Immature natural killer cell (primary cell): ENCODE measurements around the gene BRD9. TPM values are rescaled to one million over a fixed set of nuclear protein-coding genes. Genes with fewer than 3 reads are reported as not detected.
"Not testable (repeated sequence)": the region's sequence is repeated elsewhere in the genome, so short reads cannot be mapped to it uniquely, and the experiment has no call there.

Experiments used
- DNase-seq, 3 donors: peaks; one replicate each; pipeline ENCODE4 v3.0.0; 2022; ENCODE audit warnings: mixed read lengths in 1 of 3
- H3K27ac Mint-ChIP-seq, 6 donors: one replicate each; pipeline ENCODE4 v1.8.0; 2020; ENCODE audit warnings: mixed read lengths in 6 of 6, mild to moderate bottlenecking in 5 of 6, inconsistent platforms in 4 of 6, moderate library complexity in 3 of 6
- H3K27me3 Mint-ChIP-seq, 3 donors: one replicate each; pipeline ENCODE4 v1.8.0; 2020 to 2021; ENCODE audit warnings: low read depth in 3 of 3, mild to moderate bottlenecking in 3 of 3, mixed read lengths in 3 of 3, moderate library complexity in 3 of 3, inconsistent platforms in 1 of 3
- H3K36me3 Mint-ChIP-seq, 3 donors: one replicate each; pipeline ENCODE4 v1.8.0; 2020; ENCODE audit warnings: mixed read lengths in 3 of 3, inconsistent platforms in 2 of 3, mild to moderate bottlenecking in 2 of 3
- H3K4me1 Mint-ChIP-seq, 2 donors: one replicate each; pipeline ENCODE4 v1.8.0; 2020; ENCODE audit warnings: inconsistent platforms in 2 of 2, mild to moderate bottlenecking in 2 of 2, mixed read lengths in 2 of 2, moderate library complexity in 1 of 2
- H3K4me3 Mint-ChIP-seq, 5 donors: one replicate each; pipeline ENCODE4 v1.8.0; 2020; ENCODE audit warnings: mild to moderate bottlenecking in 5 of 5, mixed read lengths in 5 of 5, inconsistent platforms in 3 of 5, moderate library complexity in 3 of 5
- H3K9me3 Mint-ChIP-seq, 6 donors: one replicate each; pipeline ENCODE4 v1.8.0; 2020; ENCODE audit warnings: mild to moderate bottlenecking in 6 of 6, mixed read lengths in 6 of 6, inconsistent platforms in 4 of 6, moderate library complexity in 3 of 6
- polyA plus RNA-seq, 3 donors: library from polyadenylated mRNA; unstranded; fragments of 300-500 nt; fragmentation: Illumina TruSeq; gene quantifications; one replicate each; pipeline ENCODE4 v1.2.3, GENCODE V29; 2021

The BRD9 gene
- polyA plus RNA-seq, 3 donors from 2014 or later, result 7.5 to 16.6 (median 16.4) TPM

DNA sequence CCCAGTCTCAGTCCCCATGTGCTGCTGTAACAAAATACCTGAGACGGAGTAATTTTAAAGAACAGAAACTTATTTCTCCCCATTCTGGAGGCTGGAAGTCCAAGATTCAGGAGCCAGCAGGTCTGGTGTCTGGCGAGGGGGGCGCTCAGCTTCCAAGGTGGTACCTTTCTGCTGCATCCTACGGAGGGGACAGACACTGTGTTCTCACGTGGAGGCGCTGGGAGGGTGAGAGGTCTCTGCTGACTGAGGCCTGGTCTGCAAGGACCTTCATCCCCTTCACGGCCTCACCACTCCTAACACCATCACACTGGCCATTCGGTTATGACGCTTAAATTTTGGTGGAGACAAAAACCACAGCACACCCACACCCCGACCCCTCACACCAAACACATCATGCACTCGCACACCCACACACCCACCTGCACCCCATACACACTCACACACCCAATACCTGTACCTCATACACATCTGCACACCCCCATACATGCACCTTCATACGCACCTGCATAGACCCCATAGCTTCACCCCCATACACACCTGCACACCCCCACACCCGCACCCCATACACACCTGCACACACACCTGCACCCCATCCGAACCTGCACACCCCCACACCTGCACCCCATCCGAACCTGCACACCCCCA, 32.0 kb downstream of the BRD9 start:
- Mint-ChIP-seq H3K36me3 (peaks cover 3 to 12% (median 8%) of the 10 kb centered on the region in 3 donors), H3K27me3 (peaks cover 0 to 1% (median 0%) of the 10 kb centered on the region in 3 donors), H3K27ac (peak overlapping the region in 1 of 6 donors; percentile 33), H3K4me1 (peaks cover 0 to 2% of the 10 kb centered on the region in 2 donors), H3K9me3 (no peaks in the 10 kb centered on the region), H3K4me3 (no peak overlapping the region)
- DNase-seq, result no peak

DNA sequence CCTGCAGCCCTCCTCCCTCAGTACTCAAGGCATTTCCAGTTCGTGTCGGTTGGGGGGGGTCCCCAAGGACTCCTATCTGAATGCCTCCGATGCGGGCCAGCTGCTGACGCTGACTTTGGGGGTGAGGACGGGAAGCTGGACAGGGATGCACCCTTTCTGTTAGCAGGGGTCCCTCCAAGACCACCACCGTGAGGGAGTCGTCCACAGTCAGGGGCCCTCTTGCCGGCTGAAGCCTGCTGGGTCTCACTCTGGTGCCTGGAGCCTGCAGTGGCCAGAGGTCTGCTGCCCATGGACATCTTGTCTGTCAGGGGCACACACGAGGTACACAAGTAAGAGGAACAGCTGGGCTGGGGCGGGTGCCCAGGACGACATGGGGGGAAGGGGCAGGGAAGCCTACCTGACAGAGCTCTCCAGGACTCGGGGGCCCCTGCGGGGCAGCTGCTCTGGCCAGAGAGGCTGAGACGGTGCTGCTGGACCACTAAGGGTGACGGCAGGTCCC, 32.8 kb downstream of the BRD9 start:
- no peak for DNase-seq
- Mint-ChIP-seq H3K27ac (no peak overlapping the region), H3K4me1 (peaks cover 0 to 2% of the 10 kb centered on the region in 2 donors), H3K4me3 (no peak overlapping the region), H3K36me3 (peaks cover 3 to 12% (median 8%) of the 10 kb centered on the region in 3 donors), H3K27me3 (peaks cover 0 to 3% (median 0%) of the 10 kb centered on the region in 3 donors), H3K9me3 (no peaks in the 10 kb centered on the region)

DNA sequence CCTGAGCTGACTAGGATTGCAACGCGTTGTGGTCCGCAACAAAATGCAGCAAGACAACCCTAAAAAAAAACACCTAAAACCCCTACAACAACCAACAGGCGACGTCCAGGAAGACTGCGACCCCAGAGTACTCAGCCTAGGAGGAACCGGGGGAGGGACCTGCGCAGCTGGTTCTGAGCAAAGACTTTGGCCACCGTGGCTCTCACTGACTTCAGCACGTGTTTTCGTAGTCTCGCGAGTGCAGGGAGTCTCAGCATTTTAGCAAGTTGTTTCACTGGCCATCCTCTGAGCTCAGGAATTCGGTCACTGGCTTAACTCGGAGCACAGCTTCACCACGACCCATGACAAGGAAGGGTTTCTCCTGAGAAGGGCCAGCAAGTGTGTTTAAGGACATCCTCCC, 33.2 kb downstream of the BRD9 start:
- Mint-ChIP-seq H3K9me3 (no peaks in the 10 kb centered on the region), H3K27ac (no peak overlapping the region), H3K27me3 (peaks cover 0 to 3% (median 0%) of the 10 kb centered on the region in 3 donors), H3K36me3 (peaks cover 3 to 9% (median 8%) of the 10 kb centered on the region in 3 donors), H3K4me3 (no peak overlapping the region), H3K4me1 (peaks cover 0 to 2% of the 10 kb centered on the region in 2 donors)
- no peak for DNase-seq

DNA sequence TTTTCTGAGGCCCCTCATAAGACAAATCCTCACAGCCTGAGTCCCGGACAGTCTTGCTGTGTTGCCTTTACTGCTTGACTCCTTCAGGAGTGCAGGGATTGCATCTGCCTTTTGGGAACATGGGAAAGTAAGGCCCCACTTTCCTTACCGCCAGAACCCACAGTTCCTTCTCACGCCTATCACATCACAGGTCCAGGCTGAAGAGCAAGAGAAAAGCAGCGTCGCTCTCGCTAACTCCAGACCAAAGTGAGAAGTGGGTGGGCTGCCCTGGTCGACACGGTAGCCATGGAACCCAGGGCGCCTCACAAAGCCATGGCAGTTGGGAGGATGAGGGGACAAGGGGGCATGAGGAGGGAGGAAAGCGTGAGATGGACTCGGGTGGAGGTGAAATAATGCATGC, 33.9 kb downstream of the BRD9 start:
- H3K36me3 Mint-ChIP-seq, result peaks cover 0 to 3% (median 2%) of the 10 kb centered on the region in 3 donors
- H3K27me3 Mint-ChIP-seq, result peaks cover 0 to 3% (median 0%) of the 10 kb centered on the region in 3 donors
- no peak overlapping the region for H3K27ac Mint-ChIP-seq
- H3K9me3 Mint-ChIP-seq, result no peaks in the 10 kb centered on the region
- DNase-seq, result no peak
- peaks cover 0 to 2% of the 10 kb centered on the region in 2 donors for H3K4me1 Mint-ChIP-seq
- H3K4me3 Mint-ChIP-seq, result no peak overlapping the region

DNA sequence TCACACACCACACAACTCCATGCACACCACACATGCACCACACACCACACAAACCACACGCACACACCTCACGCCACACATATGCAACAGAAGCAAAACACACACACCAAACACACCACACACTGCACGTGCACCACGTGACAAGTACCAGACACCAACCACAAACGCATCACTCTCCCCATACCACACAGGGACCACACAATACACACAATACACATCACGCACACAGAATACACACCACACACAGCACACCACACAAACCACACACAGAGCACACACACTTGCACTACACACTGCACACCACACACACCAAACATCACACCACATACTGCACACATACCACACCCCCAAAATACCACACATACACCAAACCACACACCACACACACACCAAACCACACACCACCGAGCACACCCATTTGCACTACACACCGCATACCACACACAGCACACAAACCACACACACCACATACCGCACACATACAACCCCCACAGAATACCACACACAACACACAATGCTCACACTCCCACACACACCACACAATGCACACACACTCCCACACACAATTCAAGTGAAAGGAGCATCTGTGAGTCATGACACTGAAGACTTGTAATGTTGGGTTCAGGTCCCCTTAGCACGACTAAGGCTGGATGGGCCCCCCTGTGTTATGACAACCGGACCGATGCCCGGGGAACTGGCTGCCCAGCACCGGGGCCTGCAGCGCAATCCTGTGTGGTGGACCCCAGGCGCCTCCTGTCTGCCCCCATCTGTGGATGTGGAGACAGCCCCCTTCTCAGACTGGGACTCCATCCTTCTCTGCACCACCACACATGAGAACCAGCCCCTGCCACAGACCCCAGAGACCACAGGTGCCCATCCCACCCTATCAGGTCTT, 35.8 kb downstream of the BRD9 start:
- peaks cover 0 to 6% (median 4%) of the 10 kb centered on the region in 3 donors for H3K27me3 Mint-ChIP-seq

DNA sequence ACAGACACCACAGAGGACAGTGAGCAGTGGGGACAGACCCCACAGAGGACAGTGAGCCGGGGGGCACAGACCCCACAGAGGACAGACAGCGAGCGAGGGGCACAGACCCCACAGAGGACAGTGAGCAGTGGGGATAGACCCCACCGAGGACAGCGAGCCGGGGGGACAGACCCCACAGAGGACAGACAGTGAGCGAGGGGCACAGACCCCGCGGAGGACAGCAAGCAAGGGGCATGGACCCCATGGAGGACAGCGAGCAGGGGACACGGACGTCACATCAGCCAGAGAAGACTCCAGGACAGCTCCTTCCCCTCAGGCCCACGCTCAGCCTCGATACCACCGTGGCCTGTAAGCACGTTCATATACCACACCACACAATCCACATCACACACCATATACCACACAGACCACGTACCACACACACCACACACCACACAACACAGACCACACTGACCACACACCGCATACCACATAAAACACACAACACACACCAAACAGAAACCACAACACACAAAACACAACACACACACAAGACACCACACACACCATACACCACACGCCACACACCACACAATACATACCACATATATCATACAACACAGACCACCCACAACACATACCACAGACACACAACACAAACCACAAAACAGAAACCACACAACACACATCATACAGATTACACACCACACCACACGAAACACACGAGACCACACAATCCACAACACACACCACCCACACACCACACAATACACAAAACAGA, 36.6 kb downstream of the BRD9 start:
- no peak for DNase-seq
- Mint-ChIP-seq H3K4me3 (no peak overlapping the region), H3K36me3 (no peaks in the 10 kb centered on the region), H3K27ac (no peak overlapping the region), H3K27me3 (peaks cover 0 to 8% (median 6%) of the 10 kb centered on the region in 3 donors), H3K4me1 (peaks cover 0 to 2% of the 10 kb centered on the region in 2 donors), H3K9me3 (peaks cover 0 to 1% (median 0%) of the 10 kb centered on the region in 6 donors)

More for the DNA sequence above, 35.8 kb downstream of the BRD9 start:
- Mint-ChIP-seq H3K4me3 (no peak overlapping the region), H3K4me1 (peaks cover 0 to 2% of the 10 kb centered on the region in 2 donors), H3K9me3 (peaks cover 0 to under 1% (median 0%) of the 10 kb centered on the region in 6 donors), H3K36me3 (no peaks in the 10 kb centered on the region), H3K27ac (no peak overlapping the region)
- peak in 1 of 3 donors; percentile 6 for DNase-seq

DNA sequence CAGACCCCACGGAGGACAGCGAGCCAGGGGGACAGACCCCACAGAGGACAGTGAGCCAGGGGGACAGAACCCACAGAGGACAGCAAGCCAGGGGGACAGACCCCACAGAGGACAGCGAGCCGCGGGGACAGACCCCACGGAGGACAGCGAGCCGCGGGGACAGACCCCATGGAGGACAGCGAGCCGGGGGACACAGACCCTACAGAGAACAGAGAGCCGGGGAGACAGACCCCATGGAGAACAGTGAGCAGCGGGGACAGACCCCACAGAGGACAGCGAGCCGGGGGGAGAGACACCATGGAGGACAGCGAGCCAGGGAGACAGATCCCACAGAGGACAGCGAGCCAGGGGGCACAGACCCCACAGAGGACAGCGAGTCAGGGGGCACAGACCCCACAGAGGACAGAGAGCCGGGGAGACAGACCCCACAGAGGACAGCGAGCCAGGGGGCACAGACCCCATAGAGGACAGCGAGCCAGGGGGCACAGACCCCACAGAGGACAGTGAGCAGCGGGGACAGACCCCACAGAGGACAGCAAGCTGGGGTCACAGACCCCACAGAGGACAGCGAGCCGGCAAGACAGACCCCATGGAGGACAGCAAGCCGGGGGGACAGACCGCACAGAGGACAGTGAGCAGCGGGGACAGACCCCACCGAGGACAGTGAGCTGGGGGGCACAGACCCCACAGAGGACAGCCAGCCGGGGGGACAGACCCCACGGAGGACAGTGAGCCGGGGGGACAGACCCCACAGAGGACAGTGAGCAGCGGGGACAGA, 37.4 kb downstream of the BRD9 start:
- Mint-ChIP-seq H3K4me3 (no peak overlapping the region), H3K9me3 (peaks cover 0 to 1% (median 0%) of the 10 kb centered on the region in 6 donors), H3K4me1 (no peaks in the 10 kb centered on the region), H3K27ac (peak overlapping the region in 1 of 6 donors; percentile 30), H3K27me3 (peaks cover 1 to 8% (median 6%) of the 10 kb centered on the region in 3 donors), H3K36me3 (no peaks in the 10 kb centered on the region)
- no peak for DNase-seq

DNA sequence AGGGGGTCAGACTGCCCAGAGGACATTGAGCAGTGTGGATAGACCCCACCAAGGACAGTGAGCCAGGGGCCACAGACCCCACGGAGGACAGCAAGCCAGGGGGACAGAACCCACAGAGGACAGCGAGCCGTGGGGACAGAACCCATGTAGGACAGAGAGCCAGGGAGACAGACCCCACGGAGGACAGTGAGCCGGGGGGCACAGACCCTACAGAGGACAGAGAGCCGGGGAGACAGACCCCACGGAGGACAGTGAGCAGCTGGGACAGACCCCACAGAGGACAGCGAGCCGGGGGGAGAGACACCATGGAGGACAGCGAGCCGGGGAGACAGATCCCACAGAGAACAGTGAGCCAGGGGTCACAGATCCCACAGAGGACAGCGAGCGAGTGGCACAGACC, 38.4 kb downstream of the BRD9 start:
- no peak overlapping the region for H3K27ac Mint-ChIP-seq
- H3K36me3 Mint-ChIP-seq, result no peaks in the 10 kb centered on the region
- H3K4me1 Mint-ChIP-seq, result no peaks in the 10 kb centered on the region
- DNase-seq, result no peak
- peaks cover 0 to 1% (median 0%) of the 10 kb centered on the region in 6 donors for H3K9me3 Mint-ChIP-seq
- no peak overlapping the region for H3K4me3 Mint-ChIP-seq
- H3K27me3 Mint-ChIP-seq, result peaks cover 1 to 8% (median 6%) of the 10 kb centered on the region in 3 donors

DNA sequence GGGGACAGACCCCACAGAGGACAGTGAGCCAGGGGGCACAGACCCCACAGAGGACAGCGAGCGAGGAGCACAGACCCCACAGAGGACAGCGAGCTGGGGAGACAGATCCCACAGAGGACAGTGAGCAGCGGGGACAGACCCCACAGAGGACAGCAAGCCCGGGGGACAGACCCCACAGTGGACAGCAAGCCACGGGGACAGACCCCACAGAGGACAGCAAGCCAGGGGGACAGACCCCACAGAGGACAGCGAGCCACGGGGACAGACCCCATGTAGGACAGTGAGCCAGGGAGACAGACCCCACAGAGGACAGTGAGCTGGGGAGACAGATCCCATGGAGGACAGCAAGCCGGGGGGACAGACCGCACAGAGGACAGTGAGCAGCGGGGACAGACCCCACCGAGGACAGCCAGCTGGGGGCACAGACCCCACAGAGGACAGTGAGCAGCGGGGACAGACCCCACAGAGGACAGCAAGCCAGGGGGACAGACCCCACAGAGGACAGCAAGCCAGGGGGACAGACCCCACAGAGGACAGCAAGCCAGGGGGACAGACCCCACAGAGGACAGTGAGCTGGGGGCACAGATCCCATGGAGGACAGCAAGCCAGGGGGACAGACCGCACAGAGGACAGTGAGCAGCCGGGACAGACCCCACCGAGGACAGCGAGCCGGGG, 39.0 kb downstream of the BRD9 start:
- DNase-seq, H3K4me1 Mint-ChIP-seq, H3K36me3 Mint-ChIP-seq, H3K4me3 Mint-ChIP-seq, H3K27ac Mint-ChIP-seq, H3K27me3 Mint-ChIP-seq, H3K9me3 Mint-ChIP-seq: not testable (repeated sequence)

DNA sequence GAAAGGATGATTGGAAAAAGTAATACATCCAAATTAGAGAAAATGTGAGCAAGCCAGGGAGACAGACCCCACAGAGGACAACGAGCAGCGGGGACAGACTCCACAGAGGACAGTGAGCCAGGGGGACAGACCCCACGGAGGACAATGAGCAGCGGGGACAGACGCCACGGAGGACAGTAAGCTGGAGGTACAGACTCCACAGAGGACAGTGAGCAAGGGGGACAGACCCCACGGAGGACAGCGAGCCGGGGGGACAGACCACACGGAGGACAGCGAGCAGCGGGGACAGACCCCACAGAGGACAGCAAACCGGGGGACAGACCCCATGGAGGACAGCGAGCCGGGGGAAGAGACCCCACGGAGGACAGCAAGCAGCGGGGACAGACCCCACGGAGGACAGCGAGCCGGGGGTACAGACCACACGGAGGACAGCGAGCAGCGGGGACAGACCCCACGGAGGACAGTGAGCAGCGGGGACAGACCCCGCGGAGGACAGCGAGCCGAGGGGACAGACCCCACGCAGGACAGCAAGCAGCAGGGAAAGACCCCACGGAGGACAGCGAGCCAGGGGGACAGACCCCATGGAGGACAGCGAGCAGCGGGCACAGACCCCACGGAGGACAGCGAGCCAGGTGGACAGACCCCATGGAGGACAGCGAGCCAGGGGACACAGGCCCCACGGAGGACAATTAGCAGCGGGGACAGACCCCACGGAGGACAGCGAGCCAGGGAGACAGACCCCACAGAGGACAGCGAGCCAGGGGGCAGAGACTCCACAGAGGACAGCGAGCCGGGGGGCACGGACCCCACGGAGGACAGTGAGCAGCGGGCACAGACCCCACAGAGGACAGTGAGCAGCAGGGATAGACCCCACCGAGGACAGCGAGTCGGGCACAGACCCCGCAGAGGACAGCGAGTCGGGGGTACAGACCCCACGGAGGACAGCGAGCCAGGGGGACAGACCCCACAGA, 39.9 kb downstream of the BRD9 start:
- Mint-ChIP-seq H3K27ac (peak overlapping the region in 1 of 6 donors; percentile 65), H3K36me3 (no peaks in the 10 kb centered on the region), H3K9me3 (peaks cover 0 to 1% (median 0%) of the 10 kb centered on the region in 6 donors), H3K27me3 (peaks cover 1 to 8% (median 6%) of the 10 kb centered on the region in 3 donors), H3K4me3 (no peak overlapping the region), H3K4me1 (no peaks in the 10 kb centered on the region)
- no peak for DNase-seq

DNA sequence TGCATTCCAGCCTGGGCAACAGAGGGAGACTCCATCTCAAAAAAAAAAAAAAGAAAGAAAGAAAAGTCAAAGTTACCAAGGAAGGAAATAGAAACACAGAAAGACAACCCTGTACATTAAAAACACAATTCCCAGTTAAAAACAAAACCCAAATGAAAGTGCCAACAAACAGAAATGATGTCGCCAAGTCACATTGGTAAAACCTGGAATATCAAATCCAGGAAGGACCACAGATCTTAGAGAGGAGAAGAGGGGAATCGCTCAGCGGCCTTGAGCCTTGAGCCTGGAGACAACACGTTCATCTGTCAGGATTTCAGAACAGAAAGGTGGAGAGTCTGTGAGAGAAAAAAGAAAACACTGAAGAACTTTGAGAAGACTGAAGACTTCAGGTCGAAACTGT, 40.6 kb downstream of the BRD9 start:
- Mint-ChIP-seq H3K36me3 (no peaks in the 10 kb centered on the region), H3K4me1 (no peaks in the 10 kb centered on the region), H3K27ac (peak overlapping the region in 1 of 6 donors; percentile 65), H3K9me3 (peaks cover 0 to 1% (median 0%) of the 10 kb centered on the region in 6 donors), H3K27me3 (peaks cover 1 to 8% (median 6%) of the 10 kb centered on the region in 3 donors), H3K4me3 (no peak overlapping the region)
- no peak for DNase-seq
